Measurements from ENCODE around the gene ACER2. TPM values are rescaled to one million over a fixed set of nuclear protein-coding genes. Genes with fewer than 3 reads are reported as not detected.

ACER2 gene
- total and polyA plus RNA-seq, 10 of the 15 experiments (the other 5 are each of a cell fraction or from before 2014, with no cell fraction given): 0.07 to 3.1 (median 2.2) TPM

DNA sequence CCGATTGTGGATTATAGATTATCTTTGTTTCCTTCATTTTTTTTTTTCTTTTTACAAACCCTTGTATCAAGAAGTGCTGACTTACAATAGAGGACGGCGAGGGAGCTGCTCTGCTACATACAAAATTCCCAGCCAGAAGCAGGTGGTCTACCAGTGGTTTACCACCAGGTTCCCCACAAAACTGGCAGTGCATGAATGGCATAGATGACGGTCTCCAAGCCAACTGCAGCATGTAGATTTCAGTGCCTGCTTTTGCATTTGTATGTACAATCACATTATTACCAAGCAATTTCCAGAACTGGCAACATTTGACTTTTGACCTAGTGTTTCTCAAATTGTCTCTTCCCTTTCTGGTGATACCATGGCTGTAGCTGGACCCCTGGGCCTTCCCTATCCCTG is 84.0 kb downstream of the ACER2 start:
- H2AFZ ChIP-seq (ENCODE audit: control insufficient read depth, low read depth, low read length): no peak overlapping the region
- TF ChIP-seq ESRRA (IDR thresholded peaks at IDR 0.05; ENCODE audit: low read length) (no peak), CEBPB (IDR thresholded peaks at IDR 0.05; ENCODE audit: borderline replicate concordance in 1 of 2, low read depth in 2 of 2, low read length in 2 of 2) (no peak), PML (IDR thresholded peaks at IDR 0.05; ENCODE audit: low read length) (no peak), RFX5 (IDR thresholded peaks at IDR 0.05; ENCODE audit: low read depth, low read length) (no peak), NFYA (IDR thresholded peaks at IDR 0.05; ENCODE audit: borderline replicate concordance, low read depth, low read length) (no peak), ZBED1 (IDR thresholded peaks at IDR 0.05; ENCODE audit: borderline replicate concordance) (no peak)
- TF ChIP-seq, protein P1, sequence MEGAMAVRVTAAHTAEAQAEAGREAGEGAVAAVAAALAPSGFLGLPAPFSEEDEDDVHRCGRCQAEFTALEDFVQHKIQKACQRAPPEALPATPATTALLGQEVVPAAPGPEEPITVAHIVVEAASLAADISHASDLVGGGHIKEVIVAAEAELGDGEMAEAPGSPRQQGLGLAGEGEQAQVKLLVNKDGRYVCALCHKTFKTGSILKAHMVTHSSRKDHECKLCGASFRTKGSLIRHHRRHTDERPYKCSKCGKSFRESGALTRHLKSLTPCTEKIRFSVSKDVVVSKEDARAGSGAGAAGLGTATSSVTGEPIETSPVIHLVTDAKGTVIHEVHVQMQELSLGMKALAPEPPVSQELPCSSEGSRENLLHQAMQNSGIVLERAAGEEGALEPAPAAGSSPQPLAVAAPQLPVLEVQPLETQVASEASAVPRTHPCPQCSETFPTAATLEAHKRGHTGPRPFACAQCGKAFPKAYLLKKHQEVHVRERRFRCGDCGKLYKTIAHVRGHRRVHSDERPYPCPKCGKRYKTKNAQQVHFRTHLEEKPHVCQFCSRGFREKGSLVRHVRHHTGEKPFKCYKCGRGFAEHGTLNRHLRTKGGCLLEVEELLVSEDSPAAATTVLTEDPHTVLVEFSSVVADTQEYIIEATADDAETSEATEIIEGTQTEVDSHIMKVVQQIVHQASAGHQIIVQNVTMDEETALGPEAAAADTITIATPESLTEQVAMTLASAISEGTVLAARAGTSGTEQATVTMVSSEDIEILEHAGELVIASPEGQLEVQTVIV (IDR thresholded peaks at IDR 0.05; ENCODE audit: borderline replicate concordance, partially characterized antibody): no peak
- no peaks in the 10 kb centered on the region for H3K36me3 ChIP-seq (ENCODE audit: control insufficient read depth in 2 of 2, insufficient read depth in 2 of 2, low read length in 1 of 2)
- ATAC-seq (no peak), FAIRE-seq (no peak), DNase-seq (ENCODE audit: low read depth, low spot score) (no peak)
- in situ Hi-C loops (cut with MboI) (no loop called here), intact Hi-C loops (cut with micrococcal nuclease; ENCODE audit: unreplicated experiment) (loop anchor here (1.0 to 10.0 kb wide), 4 partner anchors 150 to 430 kb away; partner anchors contain the start of gene SLC24A2)
- ChIA-PET RAD21 (ENCODE audit: unreplicated experiment) (no interaction called here), CTCF (interaction anchor here (0.6 kb wide), 1 partner anchor 1802 kb away, joined by 3 read pairs; no protein-coding TSS in a partner anchor), POLR2A (no interaction called here), SMC1A (ENCODE audit: uncharacterized antibody, unreplicated experiment) (no interaction called here)
- H3K9me3 ChIP-seq (replicated peaks; ENCODE audit: control insufficient read depth, insufficient read depth, low read length): no peaks in the 10 kb centered on the region
- 28% methylated on average over 4 of the region's 4 CpGs for WGBS (ENCODE audit: insufficient coverage, insufficient replicate concordance, low lambda C conversion rate, missing lambda C conversion rate)
- no peaks in the 10 kb centered on the region for H4K20me1 ChIP-seq (ENCODE audit: control insufficient read depth, insufficient read depth)
- H3K27me3 ChIP-seq (replicated peaks in 1 of 2; ENCODE audit: control insufficient read depth in 2 of 2, insufficient read depth in 2 of 2, low read length in 1 of 2): no peaks in the 10 kb centered on the region; a peak in 2 of 4 replicates
- H3K9ac ChIP-seq (ENCODE audit: control insufficient read depth, insufficient read depth, low read length): no peak overlapping the region
- H3K27ac ChIP-seq (ENCODE audit: control insufficient read depth, insufficient read depth): no peak overlapping the region
- BruUV-seq (replicated peaks): no TSS peak
- no peak overlapping the region for H3K4me3 ChIP-seq
- no peak overlapping the region for H3K4me2 ChIP-seq (ENCODE audit: control insufficient read depth, insufficient read depth)
- H3K79me2 ChIP-seq (ENCODE audit: control insufficient read depth, insufficient read depth, low read length): no peaks in the 10 kb centered on the region
- H3K4me1 ChIP-seq (ENCODE audit: control insufficient read depth, insufficient read depth, low read length): no peaks in the 10 kb centered on the region

All from GM12878 (cell line).